LHCN-M2 (cell line): ENCODE data around the gene CNOT9. TPM values are rescaled to one million over a fixed set of nuclear protein-coding genes. Genes with fewer than 3 reads are reported as not detected.

Experiments used
- DNase-seq: peaks from one replicate; pipeline ENCODE4 v3.0.0-alpha.2; 2012; ENCODE audit warnings: low read depth
- total RNA-seq: library from RNA; depleted of rRNA; stranded (reverse); fragments of >200 nt; gene quantifications from 2 replicates; pipeline ENCODE4 v1.2.3, GENCODE V29; 2014

CNOT9 gene
- total RNA-seq, 1 experiment from 2014 or later = 82.1 TPM

DNA sequence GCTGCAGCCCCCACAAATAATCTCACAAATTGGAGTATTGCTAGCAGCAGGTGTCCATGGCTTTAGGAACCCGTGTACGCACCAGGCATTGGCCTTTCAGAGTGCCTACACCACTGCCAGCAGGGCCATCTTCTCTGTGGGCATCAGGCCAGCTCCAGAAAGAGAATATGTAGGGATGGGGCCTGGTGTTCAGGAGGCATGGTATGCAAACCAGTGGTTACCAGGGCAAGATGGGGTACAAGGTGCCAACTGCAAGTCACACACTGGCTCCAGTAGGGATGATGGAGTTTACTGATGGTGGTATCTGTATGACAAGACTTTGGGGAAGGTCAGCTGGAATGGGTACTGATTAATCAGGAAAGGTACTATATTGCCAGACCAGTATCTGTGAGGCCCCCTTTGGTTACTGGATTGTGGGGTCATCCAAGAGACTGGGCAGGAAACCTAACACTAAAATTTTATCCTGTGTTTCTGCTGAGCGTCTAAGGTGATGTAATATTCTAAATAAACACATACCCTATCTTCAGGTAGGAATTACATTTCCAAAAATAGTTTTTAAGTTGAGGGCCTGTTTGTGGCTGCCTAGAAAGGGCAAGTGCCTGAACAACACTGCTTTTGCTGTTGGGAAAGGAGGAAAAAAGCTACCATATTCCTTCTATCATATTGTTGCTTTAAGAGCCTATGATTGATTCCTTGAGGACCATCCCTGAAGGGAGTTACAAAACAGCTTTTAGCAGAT lies 9.0 kb downstream of the CNOT9 start:
- no peak for DNase-seq

DNA sequence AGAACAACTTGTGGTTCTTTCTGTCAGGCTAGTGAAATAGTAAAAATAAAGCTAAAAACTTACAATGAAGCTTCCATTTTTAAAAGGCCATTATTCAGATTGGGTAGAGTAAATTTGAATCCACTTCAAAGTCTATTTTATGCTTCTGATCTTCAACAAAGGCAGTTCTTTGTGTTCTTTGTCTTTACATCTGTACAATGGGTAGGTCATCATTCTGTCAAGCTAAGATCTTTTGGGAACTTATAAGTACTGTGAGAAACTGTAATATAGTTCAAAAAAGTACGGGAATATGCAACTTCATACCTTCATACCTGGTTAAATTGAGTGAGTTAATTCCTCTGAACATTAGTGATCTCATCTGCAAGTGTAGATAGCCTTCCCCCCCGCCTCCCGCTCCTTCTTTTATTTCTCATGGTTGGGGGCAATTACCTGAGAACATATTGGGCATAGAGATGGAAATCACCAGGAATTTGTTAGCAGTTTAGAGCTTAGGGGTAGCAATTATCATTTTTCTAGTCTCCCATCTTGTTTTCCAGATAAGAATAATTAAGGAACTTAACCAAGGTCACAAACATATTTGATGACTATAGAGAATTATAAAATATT lies 9.7 kb downstream of the CNOT9 start:
- no peak for DNase-seq

DNA sequence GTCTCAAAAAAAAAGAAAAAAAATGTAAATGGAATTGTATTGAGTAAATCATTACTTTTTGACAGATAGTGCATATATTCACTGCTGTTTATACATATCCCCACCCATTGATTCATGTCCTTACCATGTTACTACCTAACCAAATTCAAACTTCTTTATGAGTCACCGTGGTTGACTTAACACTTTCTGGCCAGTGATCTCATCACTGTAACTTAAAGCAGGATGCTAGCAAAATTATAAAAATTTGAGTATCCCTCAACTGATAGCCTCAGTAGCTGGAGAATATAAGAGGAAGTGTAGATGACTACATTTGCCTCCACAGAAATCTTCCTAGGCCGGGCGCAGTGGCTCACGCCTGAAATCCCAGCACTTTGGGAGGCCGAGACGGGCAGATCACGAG lies 13.4 kb downstream of the CNOT9 start:
- peak; percentile 83 for DNase-seq

DNA sequence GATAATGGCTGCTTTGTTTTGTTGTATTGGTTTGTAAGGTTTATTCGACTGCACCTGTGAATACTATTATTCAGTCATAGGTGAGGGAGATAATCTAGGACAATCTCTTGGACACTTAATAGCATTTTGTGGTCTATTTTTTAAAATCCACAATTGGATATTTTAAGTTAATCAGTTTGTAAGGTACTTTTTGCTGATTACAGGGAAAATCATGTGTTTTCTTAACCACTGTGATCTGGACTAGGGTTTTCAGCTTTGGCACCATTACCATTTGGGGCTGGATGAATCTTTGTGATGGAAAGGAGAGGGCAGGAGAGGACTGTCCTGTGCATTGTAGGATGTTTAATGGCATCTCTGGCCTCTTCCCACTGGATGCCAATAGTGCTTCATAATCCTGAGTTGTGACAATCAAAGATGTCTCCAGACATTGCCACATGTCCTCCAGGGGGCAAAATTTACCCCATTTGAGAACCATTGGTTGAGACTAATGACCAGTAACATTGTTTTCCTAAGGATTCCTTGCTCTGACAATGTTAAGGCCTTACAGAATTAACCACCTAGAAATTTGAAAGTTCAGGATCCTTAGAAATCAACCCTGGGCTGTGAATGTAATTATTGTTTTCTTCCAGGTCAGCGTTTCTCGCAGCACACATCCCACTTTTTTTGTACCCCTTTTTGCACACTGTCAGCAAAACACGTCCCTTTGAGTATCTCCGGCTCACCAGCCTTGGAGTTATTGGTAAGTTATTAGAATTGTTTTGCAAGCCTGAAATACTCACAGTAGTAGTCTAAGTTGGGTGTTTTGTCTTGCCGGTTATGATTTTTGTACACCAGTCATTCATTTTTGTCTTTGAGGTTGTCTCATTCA lies 15.6 kb downstream of the CNOT9 start:
- no peak for DNase-seq

DNA sequence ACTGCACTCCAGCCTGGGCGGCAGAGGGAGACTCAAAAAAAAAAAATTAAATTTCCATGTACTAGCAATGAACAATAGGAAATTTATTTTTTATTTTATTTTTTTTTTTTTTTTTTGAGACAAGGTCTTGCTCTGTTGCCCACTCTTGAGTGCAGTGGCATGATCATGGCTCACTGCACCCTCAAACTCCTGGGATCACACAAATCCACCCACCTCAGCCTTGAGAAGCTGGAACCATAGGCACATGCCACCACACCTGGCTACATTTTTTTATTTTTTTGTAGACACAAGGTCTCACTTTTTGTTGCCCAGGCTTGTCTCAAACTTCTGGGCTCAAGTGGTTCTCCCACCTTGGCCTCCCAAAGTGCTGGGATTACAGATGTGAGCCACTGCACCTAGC lies 16.9 kb downstream of the CNOT9 start:
- no peak for DNase-seq

DNA sequence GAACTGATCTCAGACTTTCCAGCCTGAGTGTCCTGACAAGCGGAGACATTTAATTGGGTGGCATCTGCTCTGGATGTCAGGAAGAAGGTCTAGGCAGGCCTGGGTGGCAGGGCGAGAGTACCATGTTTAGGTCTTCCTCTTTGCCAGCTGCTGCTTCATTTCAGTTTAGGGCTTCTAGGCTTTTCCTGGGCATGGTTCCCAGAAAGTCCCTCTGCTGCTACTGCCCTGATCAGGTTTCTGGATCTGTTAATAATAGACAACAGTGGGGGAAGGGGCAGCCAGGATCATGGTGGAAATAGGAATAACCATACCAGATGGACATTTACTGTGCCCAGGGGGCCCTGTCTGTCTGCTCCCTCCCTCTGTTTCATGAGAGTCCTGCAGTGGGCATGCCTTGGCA lies 36.8 kb downstream of the CNOT9 start:
- peak; percentile 94 for DNase-seq

DNA sequence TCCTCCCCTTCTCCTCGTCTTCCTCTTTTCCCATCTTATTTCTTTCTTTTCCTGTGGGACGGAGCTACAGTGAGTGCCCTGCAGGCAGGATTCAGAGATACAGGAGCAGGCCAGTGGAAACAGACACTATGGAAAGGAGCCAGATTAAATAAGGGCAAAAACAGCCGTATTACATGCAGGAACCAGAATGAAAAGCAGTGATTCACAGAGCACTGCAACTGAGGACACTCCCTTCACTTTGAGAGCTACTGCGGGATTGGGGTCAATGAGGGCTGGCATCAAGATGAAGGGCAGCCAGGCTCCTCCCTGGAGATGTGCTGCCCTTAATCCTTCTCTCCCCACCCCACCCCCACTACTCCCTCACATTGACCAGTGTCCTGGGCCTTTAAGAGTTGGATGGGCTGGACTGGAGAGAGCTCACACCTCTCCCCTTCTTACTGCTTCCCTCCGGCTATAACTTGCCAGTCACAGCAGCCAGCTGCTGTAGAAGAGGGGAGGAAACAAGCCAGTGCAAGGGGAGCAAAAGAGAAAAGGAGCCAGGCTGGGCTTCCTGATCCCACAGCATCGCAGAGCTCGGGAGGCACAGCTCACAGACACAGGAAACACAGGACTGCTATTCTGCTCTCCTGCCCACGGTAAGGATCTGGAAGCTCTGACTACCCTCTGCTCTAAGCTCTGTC lies 38.9 kb downstream of the CNOT9 start, which contains the start of gene PLCD4:
Gene PLCD4, plus strand, starts transcription at position 464 of the 680 bp plus-strand sequence. CDS start 7,841 bp downstream, outside the sequence.
- DNase-seq = peak; percentile 98

DNA sequence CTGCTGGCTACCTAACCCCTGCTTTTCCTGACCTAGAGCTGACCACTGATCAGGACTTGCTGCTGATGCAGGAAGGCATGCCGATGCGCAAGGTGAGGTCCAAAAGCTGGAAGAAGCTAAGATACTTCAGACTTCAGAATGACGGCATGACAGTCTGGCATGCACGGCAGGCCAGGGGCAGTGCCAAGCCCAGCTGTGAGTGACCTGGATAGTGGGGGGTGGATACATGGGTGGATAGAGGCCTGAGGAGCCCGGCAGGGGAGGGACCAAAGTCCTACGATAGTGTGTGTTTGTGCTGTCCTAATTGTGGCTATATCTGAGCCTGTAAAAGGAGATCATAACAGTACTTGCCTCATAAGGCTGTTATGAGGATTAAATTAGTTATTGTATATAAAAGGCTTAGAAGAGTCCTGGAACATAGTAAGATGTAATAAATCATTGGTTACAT lies 47.3 kb downstream of the CNOT9 start:
- DNase-seq = no peak

DNA sequence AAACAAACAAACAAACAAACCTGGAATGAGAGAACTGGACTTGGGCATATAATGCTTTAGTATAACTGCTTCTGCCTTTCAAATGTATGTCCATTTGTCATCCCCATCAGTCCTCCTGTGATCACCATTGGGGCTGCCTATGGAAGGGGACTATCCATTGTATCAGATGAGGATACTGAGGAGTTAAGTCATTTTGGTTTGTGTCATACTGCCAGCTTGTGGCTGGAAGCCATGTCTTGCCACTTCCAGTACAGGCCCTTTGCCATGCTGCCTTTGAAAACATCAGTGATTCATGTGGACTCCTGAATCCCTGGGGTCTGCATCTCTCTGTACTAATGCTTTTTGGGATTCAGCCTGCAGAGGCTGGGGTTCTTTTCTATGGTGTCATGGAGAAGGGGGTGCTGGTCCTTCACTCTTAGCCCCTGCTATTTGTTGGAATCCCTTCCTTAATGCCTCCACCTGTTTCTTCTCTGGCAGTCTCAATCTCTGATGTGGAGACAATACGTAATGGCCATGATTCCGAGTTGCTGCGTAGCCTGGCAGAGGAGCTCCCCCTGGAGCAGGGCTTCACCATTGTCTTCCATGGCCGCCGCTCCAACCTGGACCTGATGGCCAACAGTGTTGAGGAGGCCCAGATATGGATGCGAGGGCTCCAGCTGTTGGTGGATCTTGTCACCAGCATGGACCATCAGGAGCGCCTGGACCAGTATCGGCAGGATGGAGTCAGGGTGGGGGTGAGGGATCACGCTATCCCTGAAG lies 49.6 kb downstream of the CNOT9 start:
- peak; percentile 50 for DNase-seq

DNA sequence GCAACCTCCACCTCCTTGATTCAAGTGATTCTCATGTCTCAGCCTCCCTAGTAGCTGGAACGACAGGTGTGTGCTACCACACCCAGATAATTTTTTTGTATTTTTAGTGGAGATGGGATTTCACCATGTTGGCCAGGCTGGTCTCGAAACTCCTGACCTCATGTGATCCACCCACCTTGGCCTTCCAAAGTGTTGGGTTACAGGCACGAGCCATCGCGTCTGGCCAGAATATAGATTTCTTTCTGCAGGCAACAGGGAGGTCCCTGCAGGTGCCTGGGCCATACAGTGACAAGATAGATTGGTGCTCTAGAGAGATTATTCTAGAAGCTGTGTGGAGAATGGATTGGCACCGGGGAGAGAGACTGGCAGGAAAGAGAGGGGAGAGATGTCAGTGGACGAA lies 52.4 kb downstream of the CNOT9 start:
- DNase-seq = no peak

DNA sequence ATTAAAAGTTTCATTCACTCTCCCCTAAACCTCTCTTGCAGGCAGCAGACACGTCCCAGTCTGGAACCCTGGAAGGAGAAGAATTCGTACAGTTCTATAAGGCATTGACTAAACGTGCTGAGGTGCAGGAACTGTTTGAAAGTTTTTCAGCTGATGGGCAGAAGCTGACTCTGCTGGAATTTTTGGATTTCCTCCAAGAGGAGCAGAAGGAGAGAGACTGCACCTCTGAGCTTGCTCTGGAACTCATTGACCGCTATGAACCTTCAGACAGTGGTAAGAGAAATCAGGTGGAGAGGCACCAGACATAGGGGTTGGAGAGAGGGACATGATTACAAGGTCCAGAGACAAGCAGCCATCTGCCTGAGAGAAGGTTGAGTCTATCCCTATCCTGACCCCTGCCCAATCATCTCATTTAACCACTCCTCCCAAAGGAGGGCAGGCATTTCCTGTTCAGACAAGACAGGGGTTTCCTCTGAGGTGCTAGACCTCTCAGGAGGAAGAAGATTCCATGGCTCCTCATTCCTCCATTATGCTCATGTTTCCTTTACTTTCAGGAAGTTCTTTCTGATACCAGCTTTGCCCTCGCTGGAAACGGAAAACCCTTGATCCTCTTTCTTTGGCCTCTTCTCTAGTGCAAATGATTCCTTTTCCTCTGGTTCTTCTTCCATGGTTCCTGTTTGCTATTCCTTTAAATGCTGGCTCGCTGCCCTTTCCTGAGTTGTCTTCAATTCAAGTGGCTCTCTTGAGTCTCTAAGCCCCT lies 54.1 kb downstream of the CNOT9 start:
- DNase-seq = no peak

DNA sequence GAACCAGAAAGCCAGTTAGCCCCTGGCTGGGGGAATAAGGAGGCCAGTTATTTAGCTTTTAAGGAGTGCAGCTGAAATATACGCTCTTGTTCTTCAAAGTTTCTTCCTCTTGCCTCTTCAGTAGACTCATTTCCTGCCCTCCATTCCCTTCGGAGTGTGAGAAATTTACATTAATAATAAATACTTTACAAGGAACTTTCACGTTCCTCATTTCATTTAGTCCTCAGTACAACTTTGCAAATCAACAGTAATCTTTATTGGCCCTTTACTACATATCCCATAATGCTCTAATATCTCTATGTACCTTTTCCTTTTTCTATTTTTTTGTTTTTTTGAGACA lies 54.7 kb downstream of the CNOT9 start:
- no peak for DNase-seq

DNA sequence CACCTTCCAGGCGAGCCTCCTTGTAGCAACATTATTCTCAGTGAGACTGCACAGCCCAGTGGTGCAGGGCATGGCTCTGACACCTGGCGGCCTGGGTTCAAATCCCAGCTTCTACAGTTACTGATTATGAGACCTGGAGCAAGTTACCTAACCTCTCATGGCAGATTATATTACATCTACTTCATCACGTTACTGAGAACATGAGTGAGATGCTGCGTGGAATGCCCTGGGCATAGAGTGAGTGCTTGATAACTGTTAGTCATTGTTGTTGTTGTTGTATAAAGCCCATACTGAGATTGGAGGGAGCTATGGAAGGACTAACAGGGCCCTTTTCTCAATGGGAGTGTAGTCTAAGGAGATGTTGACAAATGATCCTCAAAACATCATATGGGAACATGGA lies 57.7 kb downstream of the CNOT9 start:
- no peak for DNase-seq

DNA sequence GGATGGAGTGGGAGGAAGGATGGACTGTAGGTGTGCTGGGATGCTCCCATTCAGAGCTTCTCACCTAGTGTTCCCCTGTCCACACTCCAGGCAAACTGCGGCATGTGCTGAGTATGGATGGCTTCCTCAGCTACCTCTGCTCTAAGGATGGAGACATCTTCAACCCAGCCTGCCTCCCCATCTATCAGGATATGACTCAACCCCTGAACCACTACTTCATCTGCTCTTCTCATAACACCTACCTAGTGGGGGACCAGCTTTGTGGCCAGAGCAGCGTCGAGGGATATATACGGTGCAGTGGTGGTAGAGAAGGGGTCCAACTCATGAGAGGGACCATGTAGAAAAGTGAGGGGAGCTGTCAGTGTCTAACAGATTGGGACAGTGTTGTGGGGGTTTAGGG lies 59.3 kb downstream of the CNOT9 start:
- no peak for DNase-seq

DNA sequence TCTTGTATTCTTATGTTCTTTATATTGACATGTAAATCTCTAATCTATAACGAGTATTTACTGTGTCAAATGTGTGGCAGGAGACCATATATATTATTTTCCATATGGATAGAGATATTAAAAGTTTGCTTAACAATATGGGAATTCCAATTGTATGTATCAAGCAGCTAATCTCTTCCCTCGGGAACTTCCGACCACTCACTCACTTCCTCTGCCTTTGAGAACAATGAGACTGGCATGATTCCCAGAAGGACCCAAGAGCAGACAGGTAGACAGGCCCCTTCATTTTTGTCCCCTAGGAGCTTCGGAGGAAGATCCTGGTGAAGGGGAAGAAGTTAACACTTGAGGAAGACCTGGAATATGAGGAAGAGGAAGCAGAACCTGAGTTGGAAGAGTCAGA lies 63.2 kb downstream of the CNOT9 start:
- DNase-seq = peak; percentile 27

DNA sequence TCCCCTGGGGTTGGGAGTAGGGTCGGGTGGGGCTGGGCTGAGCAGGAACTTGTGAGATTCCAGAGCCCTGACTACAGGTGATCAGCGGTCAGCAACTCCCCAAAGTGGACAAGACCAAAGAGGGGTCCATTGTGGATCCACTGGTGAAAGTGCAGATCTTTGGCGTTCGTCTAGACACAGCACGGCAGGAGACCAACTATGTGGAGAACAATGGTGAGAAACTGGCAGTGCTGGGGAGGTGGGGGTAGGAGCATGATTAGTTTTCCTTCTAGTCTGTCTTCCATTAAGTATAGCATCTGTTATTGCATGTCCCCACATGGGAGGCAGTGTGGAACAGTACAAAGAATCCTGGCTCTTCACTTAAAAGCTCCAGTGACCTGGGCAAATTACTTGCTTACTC lies 67.1 kb downstream of the CNOT9 start:
- no peak for DNase-seq

DNA sequence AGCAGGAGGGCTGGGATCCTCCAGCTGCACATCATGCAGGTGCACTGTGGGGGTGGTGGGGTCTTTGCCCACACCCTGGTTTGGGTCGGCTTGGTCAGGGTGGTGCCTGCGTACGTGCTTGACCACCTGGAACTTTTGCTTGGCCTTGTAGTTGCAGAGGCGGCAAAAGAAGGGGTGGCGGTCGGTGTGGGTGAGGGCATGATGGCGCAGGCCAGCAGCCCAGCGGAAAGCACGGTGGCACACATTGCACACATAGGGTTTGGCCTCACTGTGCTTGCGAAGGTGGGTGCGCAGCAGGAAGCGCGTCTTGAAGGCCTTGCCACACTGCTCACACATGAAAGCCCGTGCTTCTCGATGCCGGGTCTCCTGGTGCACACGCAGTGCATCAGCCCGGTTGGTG lies 69.7 kb downstream of the CNOT9 start:
- DNase-seq = no peak

DNA sequence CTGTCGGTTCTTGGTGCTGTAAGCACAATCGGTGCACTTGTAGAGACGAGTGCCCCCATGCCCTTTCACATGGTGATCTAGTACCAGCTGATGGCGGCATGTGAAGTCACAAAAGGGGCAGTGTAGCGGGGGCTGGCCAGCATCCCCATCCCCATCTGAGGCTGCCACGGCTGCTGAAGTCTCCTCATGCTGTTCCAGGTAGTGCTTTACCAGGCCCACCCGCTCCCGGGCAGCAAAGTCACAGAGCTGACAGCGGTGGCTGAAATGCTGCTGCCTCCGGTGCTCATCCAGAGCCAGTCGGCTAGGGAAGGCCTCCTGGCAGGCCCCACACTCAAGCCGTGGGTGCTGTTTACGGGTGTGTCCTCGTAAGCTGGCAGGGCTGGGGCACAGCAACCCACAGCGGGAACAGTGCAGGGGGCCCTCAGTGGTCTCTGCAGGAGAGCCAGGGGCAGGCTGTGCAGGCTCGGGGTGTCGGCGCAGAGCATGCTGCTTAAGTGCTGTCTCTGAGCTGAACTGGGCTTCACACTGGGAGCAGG lies 73.5 kb downstream of the CNOT9 start:
- DNase-seq = no peak

DNA sequence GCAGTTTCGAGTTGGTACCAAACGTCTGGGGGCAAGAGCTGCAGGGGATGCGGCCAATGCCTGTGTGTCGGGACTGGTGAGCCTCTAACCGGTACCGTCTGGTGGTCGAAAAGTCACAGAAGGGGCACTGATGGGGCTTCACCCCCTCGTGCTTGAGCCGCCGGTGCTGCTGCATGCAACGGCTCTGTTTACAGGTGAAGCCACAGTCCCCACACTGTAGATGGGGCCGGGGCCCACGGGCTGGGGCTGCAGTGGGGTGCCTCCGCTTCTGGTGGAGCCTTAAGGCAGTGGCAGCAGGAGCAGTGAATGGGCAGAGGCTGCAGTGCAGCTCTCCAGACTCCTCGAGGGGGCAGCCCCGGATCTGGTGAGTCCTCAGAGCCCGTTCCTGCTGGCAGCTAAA lies 74.1 kb downstream of the CNOT9 start:
- DNase-seq = no peak

DNA sequence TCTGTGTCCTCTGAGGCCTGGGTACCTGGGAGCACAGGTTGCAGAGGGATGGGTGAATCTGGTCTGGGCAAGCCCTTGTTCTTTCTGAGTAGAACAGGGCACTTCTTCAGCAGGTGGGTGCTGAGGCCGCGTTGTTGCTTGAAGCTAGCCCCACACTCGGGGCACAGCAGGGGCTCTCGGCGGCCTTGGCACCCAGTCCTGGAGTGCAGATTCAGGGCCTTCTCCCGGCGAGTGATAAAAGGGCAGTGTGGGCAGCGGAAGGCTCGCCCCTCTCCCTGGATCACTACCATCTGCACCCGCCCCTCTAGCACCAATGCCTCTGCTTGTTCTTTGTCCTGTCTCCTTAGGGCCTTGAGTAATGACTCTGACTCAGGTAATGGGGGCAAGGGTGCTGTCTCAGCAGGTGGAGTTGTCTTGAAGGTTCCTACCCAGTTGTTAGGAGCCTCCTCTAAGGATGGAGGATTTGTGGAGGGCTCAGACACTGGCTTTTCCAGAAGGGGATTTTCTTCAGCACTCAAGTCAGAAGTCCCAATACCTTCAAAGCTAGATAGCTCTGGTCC lies 75.2 kb downstream of the CNOT9 start:
- no peak for DNase-seq
